RWPE1 (cell line): ENCODE measurements around the gene SLC4A4.

Source experiments
- CTCF ChIA-PET: fragments of 350-600 bp; sonication (Branson Sonifier 250); formaldehyde crosslinking; extraction: SDS; loops from one replicate; lab custom pipeline; 2021; lab: Yijun Ruan, JAX
- POLR2A ChIA-PET: fragments of 400-600 bp; formaldehyde crosslinking; extraction: SDS; loops from one replicate; lab custom pipeline; 2020; ENCODE audit warnings: antibody characterized with exemption; ENCODE audit not compliant: low non-redundant PET; lab: Yijun Ruan, JAX
- DNase-seq: peaks from one replicate; pipeline ENCODE4 v3.0.0; 2012; ENCODE audit warnings: low spot score
- H3K27ac ChIP-seq: fragments of 450-650 bp; 2 replicates; pipeline ENCODE4 v1.5.1; 2017
- CTCF ChIP-seq: fragments of 450-650 bp; conservative IDR thresholded peaks from 2 replicates; pipeline ENCODE4 v1.5.1; 2017; ENCODE audit warnings: low read depth, mild to moderate bottlenecking

The SLC4A4 gene

GRCh38 chr4:71389149-71389827 lies 50.5 kb downstream of the SLC4A4 start:
- CTCF ChIA-PET: interaction anchor here (0.6 kb wide), 1 partner anchor 56 kb away, joined by 4 read pairs; no protein-coding TSS in a partner anchor

GRCh38 chr4:71392109-71392508 lies 53.3 kb downstream of the SLC4A4 start:
- DNase-seq: no peak
- POLR2A ChIA-PET: no interaction called here
- no peak overlapping the region for H3K27ac ChIP-seq
- CTCF ChIA-PET: interaction anchor here (0.7 kb wide), 1 partner anchor 437 kb away, joined by 4 read pairs; no protein-coding TSS in a partner anchor
- no peak for TF ChIP-seq CTCF

More at GRCh38 chr4:71389149-71389827, 50.5 kb downstream of the SLC4A4 start:
- POLR2A ChIA-PET: no interaction called here
- no peak for TF ChIP-seq CTCF
- no peak overlapping the region for H3K27ac ChIP-seq
- no peak for DNase-seq

- ChIA-PET POLR2A (no interaction called here), CTCF (no interaction called here)
- no peak overlapping the region for H3K27ac ChIP-seq
- DNase-seq: no peak
- TF ChIP-seq CTCF: no peak
Measured at GRCh38 chr4:71396382-71396781, 57.6 kb downstream of the SLC4A4 start.

- H3K27ac ChIP-seq: no peak overlapping the region
- POLR2A ChIA-PET: no interaction called here
- CTCF ChIA-PET: no interaction called here
- TF ChIP-seq CTCF: no peak
- no peak for DNase-seq
Measured at GRCh38 chr4:71400810-71401209, 62.0 kb downstream of the SLC4A4 start.

- H3K27ac ChIP-seq: no peak overlapping the region
- POLR2A ChIA-PET: no interaction called here
- no peak for TF ChIP-seq CTCF
- no peak for DNase-seq
- CTCF ChIA-PET: interaction anchor here (0.6 kb wide), 1 partner anchor 1178 kb away, joined by 4 read pairs; no protein-coding TSS in a partner anchor
Measured at GRCh38 chr4:71402616-71403015, 63.8 kb downstream of the SLC4A4 start.

GRCh38 chr4:71404049-71404448 lies 65.2 kb downstream of the SLC4A4 start:
- no peak for TF ChIP-seq CTCF
- CTCF ChIA-PET: no interaction called here
- no peak overlapping the region for H3K27ac ChIP-seq
- no peak for DNase-seq
- POLR2A ChIA-PET: no interaction called here
